ENCODE data around the gene KLHL40. TPM values are rescaled to one million over a fixed set of nuclear protein-coding genes. Genes with fewer than 3 reads are reported as not detected.
A peak's percentile ranks its signal among the peaks of the same experiment; 100 is the strongest.

The KLHL40 gene
- total and polyA plus RNA-seq, 3 experiments from 2014 or later = not detected

DNA sequence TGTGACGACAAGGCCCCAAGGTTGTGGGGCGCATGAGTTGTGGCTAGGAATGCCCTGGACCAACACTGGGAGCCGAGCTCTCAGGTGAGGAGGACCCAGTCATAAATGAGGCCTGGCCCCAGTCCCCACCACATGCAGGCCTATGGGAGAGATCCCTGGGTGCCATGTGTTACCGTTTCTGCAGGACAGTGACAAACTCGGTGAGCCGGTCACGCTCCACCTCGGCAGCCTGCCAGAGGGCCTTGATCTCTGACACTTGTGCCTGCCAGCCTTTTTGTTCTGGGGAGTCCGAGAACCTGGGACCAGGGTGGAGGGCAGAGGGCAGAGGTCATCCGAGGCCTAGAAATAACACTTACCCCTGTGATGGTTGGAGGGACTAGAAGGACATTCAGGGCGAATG is 45.0 kb downstream of the KLHL40 start:
- H3K4me3 Mint-ChIP-seq = no peak overlapping the region
- H3K9me3 Mint-ChIP-seq = no peaks in the 10 kb centered on the region
- H3K27me3 Mint-ChIP-seq = peaks cover 4 to 5% of the 10 kb centered on the region in 2 donors
- H3K36me3 Mint-ChIP-seq = no peaks in the 10 kb centered on the region
- DNase-seq = no peak
- Histone ChIP-seq H3K27ac (ENCODE audit: low read depth, low read length) (no peak overlapping the region), H3K9me3 (ENCODE audit: low read length) (no peaks in the 10 kb centered on the region), H3K27me3 (ENCODE audit: insufficient read depth, low read length, poor library complexity, severe bottlenecking) (no peaks in the 10 kb centered on the region), H3K36me3 (ENCODE audit: insufficient read depth, low read length) (no peaks in the 10 kb centered on the region), H3K4me1 (ENCODE audit: insufficient read depth, low read length) (no peaks in the 10 kb centered on the region), H3K4me3 (ENCODE audit: low read length) (no peak overlapping the region)
- H3K4me1 Mint-ChIP-seq = no peaks in the 10 kb centered on the region
- H3K27ac Mint-ChIP-seq = no peak overlapping the region
- CTCF ChIA-PET = interaction anchor here (0.9 kb wide), 1 partner anchor 19 kb away, joined by 3 read pairs; no protein-coding TSS in a partner anchor
- POLR2A ChIA-PET = no interaction called here

- no peak for DNase-seq
- no peaks in the 10 kb centered on the region for H3K9me3 Mint-ChIP-seq
- Histone ChIP-seq H3K9me3 (ENCODE audit: low read length) (no peaks in the 10 kb centered on the region), H3K36me3 (ENCODE audit: insufficient read depth, low read length) (no peaks in the 10 kb centered on the region), H3K27me3 (ENCODE audit: insufficient read depth, low read length, poor library complexity, severe bottlenecking) (no peaks in the 10 kb centered on the region), H3K27ac (ENCODE audit: low read depth, low read length) (no peak overlapping the region), H3K4me1 (ENCODE audit: insufficient read depth, low read length) (no peaks in the 10 kb centered on the region), H3K4me3 (ENCODE audit: low read length) (no peak overlapping the region)
- H3K27ac Mint-ChIP-seq = no peak overlapping the region
- POLR2A ChIA-PET = no interaction called here
- H3K27me3 Mint-ChIP-seq = peaks cover under 1 to 4% of the 10 kb centered on the region in 2 donors
- H3K36me3 Mint-ChIP-seq = no peaks in the 10 kb centered on the region
- H3K4me1 Mint-ChIP-seq = no peaks in the 10 kb centered on the region
- CTCF ChIA-PET = interaction anchor here (0.9 kb wide), 1 partner anchor 19 kb away, joined by 3 read pairs; no protein-coding TSS in a partner anchor
- H3K4me3 Mint-ChIP-seq = no peak overlapping the region
Observed at GRCh38 chr3:42730706-42731420, 45.5 kb downstream of the KLHL40 start.

- peaks cover 0 to 4% of the 10 kb centered on the region in 2 donors for H3K27me3 Mint-ChIP-seq
- Histone ChIP-seq H3K9me3 (ENCODE audit: low read length) (no peaks in the 10 kb centered on the region), H3K36me3 (ENCODE audit: insufficient read depth, low read length) (no peaks in the 10 kb centered on the region), H3K4me3 (ENCODE audit: low read length) (no peak overlapping the region), H3K27ac (ENCODE audit: low read depth, low read length) (no peak overlapping the region), H3K27me3 (ENCODE audit: insufficient read depth, low read length, poor library complexity, severe bottlenecking) (no peaks in the 10 kb centered on the region), H3K4me1 (ENCODE audit: insufficient read depth, low read length) (no peaks in the 10 kb centered on the region)
- CTCF ChIA-PET = no interaction called here
- POLR2A ChIA-PET = no interaction called here
- no peak for DNase-seq
- no peaks in the 10 kb centered on the region for H3K4me1 Mint-ChIP-seq
- no peaks in the 10 kb centered on the region for H3K9me3 Mint-ChIP-seq
- H3K27ac Mint-ChIP-seq = no peak overlapping the region
- no peaks in the 10 kb centered on the region for H3K36me3 Mint-ChIP-seq
- H3K4me3 Mint-ChIP-seq = no peak overlapping the region
Observed at GRCh38 chr3:42731476-42732195, 46.3 kb downstream of the KLHL40 start.

DNA sequence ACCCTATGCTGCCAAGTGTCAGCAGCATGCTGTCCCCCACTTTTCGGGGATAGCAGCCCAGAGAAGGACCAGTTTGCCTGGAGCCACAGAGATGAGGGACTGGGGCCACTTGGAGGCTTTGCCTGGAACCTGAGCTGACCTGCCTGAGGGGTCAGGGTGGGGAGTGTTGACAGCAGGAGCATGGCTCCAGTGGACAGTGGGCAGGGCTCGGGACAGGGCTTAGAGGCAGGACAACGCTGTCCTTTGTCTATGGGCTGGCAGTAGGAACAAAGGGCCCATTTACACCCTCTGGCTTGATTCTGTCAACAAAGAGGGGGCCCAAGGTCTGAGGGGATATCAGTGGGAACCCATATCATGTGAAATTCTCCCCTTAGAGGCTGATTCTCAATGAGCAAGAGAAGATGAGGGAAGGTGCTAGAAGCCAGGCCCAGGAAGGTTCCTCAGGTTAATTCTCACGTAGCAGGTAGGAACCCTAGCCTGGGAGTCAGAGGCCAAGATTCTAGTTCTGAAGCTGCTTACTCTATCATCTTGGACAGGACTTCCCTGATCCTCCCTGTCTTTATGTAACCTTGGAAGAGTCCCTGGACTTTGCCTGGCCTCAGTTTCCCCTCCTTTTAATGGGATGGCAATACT is 47.0 kb downstream of the KLHL40 start:
- H3K27me3 ChIP-seq (ENCODE audit: insufficient read depth, low read length, poor library complexity, severe bottlenecking) = no peaks in the 10 kb centered on the region
- no peaks in the 10 kb centered on the region for H3K36me3 Mint-ChIP-seq
- CTCF ChIA-PET = no interaction called here
- no peaks in the 10 kb centered on the region for H3K4me1 Mint-ChIP-seq
- peak overlapping the region in 1 of 8 donors; percentile 27 for H3K27ac Mint-ChIP-seq
- no peak overlapping the region for H3K27ac ChIP-seq (ENCODE audit: low read depth, low read length)
- no peak overlapping the region for H3K4me3 ChIP-seq (ENCODE audit: low read length)
- no peaks in the 10 kb centered on the region for H3K9me3 ChIP-seq (ENCODE audit: low read length)
- no peaks in the 10 kb centered on the region for H3K4me1 ChIP-seq (ENCODE audit: insufficient read depth, low read length)
- no peaks in the 10 kb centered on the region for H3K36me3 ChIP-seq (ENCODE audit: insufficient read depth, low read length)
- H3K9me3 Mint-ChIP-seq = no peaks in the 10 kb centered on the region
- no peak overlapping the region for H3K4me3 Mint-ChIP-seq
- POLR2A ChIA-PET = no interaction called here
- no peak for DNase-seq
- peaks cover 0 to 4% of the 10 kb centered on the region in 2 donors for H3K27me3 Mint-ChIP-seq

GRCh38 chr3:42732829-42733459 is 47.6 kb downstream of the KLHL40 start:
- H3K4me3 Mint-ChIP-seq = no peak overlapping the region
- no peak overlapping the region for H3K27ac ChIP-seq (ENCODE audit: low read depth, low read length)
- no peak overlapping the region for H3K4me3 ChIP-seq (ENCODE audit: low read length)
- ChIA-PET CTCF (no interaction called here), POLR2A (no interaction called here)
- DNase-seq = no peak
- H3K4me1 ChIP-seq (ENCODE audit: insufficient read depth, low read length) = no peaks in the 10 kb centered on the region
- H3K27me3 Mint-ChIP-seq = peaks cover 0 to 4% of the 10 kb centered on the region in 2 donors
- no peaks in the 10 kb centered on the region for H3K9me3 ChIP-seq (ENCODE audit: low read length)
- H3K4me1 Mint-ChIP-seq = no peaks in the 10 kb centered on the region
- no peak overlapping the region for H3K27ac Mint-ChIP-seq
- no peaks in the 10 kb centered on the region for H3K36me3 Mint-ChIP-seq
- no peaks in the 10 kb centered on the region for H3K27me3 ChIP-seq (ENCODE audit: insufficient read depth, low read length, poor library complexity, severe bottlenecking)
- no peaks in the 10 kb centered on the region for H3K9me3 Mint-ChIP-seq
- no peaks in the 10 kb centered on the region for H3K36me3 ChIP-seq (ENCODE audit: insufficient read depth, low read length)

DNA sequence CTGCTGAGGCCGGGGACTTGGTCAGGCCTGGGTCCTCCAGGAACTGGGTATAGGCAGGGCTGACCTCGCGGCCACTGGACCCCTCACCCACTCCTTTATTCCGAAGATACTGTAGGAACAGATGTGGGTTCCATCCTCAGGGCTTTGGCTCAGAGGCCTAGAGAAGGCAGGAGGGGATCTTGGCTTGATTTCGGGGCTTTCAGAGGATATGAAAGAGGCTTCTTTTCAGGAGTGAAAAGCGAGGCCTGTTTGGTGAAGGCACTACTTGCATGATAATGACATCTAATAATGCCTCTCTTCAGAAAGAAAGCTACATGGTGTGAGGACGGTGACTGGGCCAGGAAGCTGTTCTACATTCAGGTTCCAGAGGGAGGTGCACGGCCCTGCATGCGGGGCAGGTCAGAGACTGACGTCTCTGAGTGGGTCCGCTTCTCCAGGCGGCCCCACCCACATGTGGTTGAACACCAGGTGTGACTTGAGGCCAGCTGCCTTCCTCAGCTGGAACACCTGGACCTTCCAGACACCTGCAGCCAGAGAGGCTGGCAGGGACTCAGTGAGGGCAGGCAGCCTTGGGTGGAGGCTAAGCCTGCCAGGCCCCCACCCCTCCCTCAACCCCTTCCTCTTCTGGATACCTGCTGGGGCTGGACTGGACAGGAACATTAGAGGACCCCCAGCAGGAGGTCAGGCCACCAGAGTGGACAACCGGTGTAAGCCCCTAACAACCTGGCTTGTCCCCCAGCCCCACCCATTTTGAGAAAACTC is 48.3 kb downstream of the KLHL40 start:
- no peak overlapping the region for H3K4me3 Mint-ChIP-seq
- CTCF ChIA-PET = no interaction called here

DNA sequence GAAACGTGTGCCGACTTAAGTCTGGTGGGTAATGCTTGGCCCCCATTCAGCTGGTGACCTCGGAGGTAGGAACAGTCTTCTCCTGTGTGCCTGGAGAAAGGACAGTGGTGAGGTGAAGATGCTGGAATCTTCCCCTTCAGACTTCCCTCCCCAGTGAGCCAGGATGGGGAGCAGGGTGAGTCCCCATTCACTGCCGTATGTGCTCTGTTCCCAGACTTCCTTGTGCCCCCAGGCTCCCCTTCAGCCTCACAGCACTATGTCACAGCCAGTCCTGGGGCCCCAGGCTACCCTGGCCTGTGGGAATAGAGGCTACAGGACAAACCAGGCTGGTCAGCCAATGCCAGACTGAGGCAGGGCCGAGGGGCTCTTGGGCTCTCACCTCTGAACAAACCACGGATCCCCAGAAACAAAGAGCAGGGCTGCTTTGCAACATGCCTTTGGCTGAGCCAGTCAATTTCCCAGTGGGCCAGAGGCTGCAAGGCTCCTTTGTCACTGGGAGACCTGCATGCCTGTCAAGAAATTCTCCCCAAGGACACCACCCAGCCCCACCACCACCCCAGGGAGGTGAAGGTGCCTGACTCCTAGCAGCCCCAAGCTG is 49.0 kb downstream of the KLHL40 start:
- Mint-ChIP-seq H3K4me1 (no peaks in the 10 kb centered on the region), H3K36me3 (no peaks in the 10 kb centered on the region), H3K4me3 (no peak overlapping the region), H3K9me3 (no peaks in the 10 kb centered on the region), H3K27me3 (peaks cover 0 to 4% of the 10 kb centered on the region in 2 donors), H3K27ac (no peak overlapping the region)
- no peak overlapping the region for H3K27ac ChIP-seq (ENCODE audit: low read depth, low read length)
- no peak for DNase-seq
- ChIA-PET CTCF (interaction anchor here (1.4 kb wide), 1 partner anchor 10 kb away, joined by 3 read pairs; no protein-coding TSS in a partner anchor), POLR2A (no interaction called here)
- no peaks in the 10 kb centered on the region for H3K9me3 ChIP-seq (ENCODE audit: low read length)
- H3K4me3 ChIP-seq (ENCODE audit: low read length) = no peak overlapping the region
- H3K27me3 ChIP-seq (ENCODE audit: insufficient read depth, low read length, poor library complexity, severe bottlenecking) = no peaks in the 10 kb centered on the region
- H3K4me1 ChIP-seq (ENCODE audit: insufficient read depth, low read length) = no peaks in the 10 kb centered on the region
- H3K36me3 ChIP-seq (ENCODE audit: insufficient read depth, low read length) = no peaks in the 10 kb centered on the region

More for the DNA sequence above, 48.3 kb downstream of the KLHL40 start:
- Mint-ChIP-seq H3K36me3 (no peaks in the 10 kb centered on the region), H3K27ac (no peak overlapping the region), H3K4me1 (no peaks in the 10 kb centered on the region), H3K27me3 (peaks cover 0 to 4% of the 10 kb centered on the region in 2 donors), H3K9me3 (no peaks in the 10 kb centered on the region)
- H3K36me3 ChIP-seq (ENCODE audit: insufficient read depth, low read length) = no peaks in the 10 kb centered on the region
- POLR2A ChIA-PET = no interaction called here
- DNase-seq = no peak
- H3K4me3 ChIP-seq (ENCODE audit: low read length) = no peak overlapping the region
- no peaks in the 10 kb centered on the region for H3K27me3 ChIP-seq (ENCODE audit: insufficient read depth, low read length, poor library complexity, severe bottlenecking)
- H3K9me3 ChIP-seq (ENCODE audit: low read length) = no peaks in the 10 kb centered on the region
- no peaks in the 10 kb centered on the region for H3K4me1 ChIP-seq (ENCODE audit: insufficient read depth, low read length)
- no peak overlapping the region for H3K27ac ChIP-seq (ENCODE audit: low read depth, low read length)

All from CD8-positive, alpha-beta memory T cell (primary cell).